Natural killer cell treated with Interleukin-12 subunit alpha and Interleukin-12 subunit beta and Interleukin-15 and Interleukin-18, amount 100 ng/mL, for 72 hours (primary cell): ENCODE results near the gene NPFFR1. TPM values are rescaled to one million over a fixed set of nuclear protein-coding genes. Genes with fewer than 3 reads are reported as not detected.
A peak's percentile ranks its signal among the peaks of the same experiment; 100 is the strongest.

Source experiments
- ATAC-seq, 2 donors: fragments of 150-1000 bp; cut with Tn5 transposase in 1 of 2; sonication (Bioruptor Pico), chemical (Tn5 transposase) in 1 of 2; 2 replicates each; pipeline ENCODE4 v1.10.0; 2021
- DNase-seq: peaks from one replicate; pipeline ENCODE4 v3.0.0; 2022; ENCODE audit warnings: low spot score
- H3K27ac Mint-ChIP-seq, 2 donors: 1 replicate in 1 of 2; 2 replicates in 1 of 2; pipeline ENCODE4 v1.8.0; 2022; ENCODE audit warnings: mixed read lengths in 2 of 2, mild to moderate bottlenecking in 1 of 2, moderate library complexity in 1 of 2
- H3K27me3 Mint-ChIP-seq, 2 donors: 1 replicate in 1 of 2; 2 replicates in 1 of 2; pipeline ENCODE4 v1.8.0; 2022; ENCODE audit warnings: mixed read lengths in 2 of 2
- H3K36me3 Mint-ChIP-seq: one replicate; pipeline ENCODE4 v1.8.0; 2022; ENCODE audit warnings: mixed read lengths
- H3K4me1 Mint-ChIP-seq, 2 donors: 1 replicate in 1 of 2; 2 replicates in 1 of 2; pipeline ENCODE4 v1.8.0; 2022; ENCODE audit warnings: low read depth in 2 of 2, mixed read lengths in 2 of 2, mild to moderate bottlenecking in 1 of 2
- H3K4me3 Mint-ChIP-seq: one replicate; pipeline ENCODE4 v1.8.0; 2022; ENCODE audit warnings: mixed read lengths
- H3K9me3 Mint-ChIP-seq: 2 replicates; pipeline ENCODE4 v1.8.0; 2022; ENCODE audit warnings: mixed read lengths
- total RNA-seq, 2 donors: library from RNA; stranded (reverse); gene quantifications; one replicate each; pipeline ENCODE4 v1.2.3, GENCODE V29; 2022

The NPFFR1 gene
- total RNA-seq, 2 donors from 2014 or later, result 0.02 TPM; not detected in 1

DNA sequence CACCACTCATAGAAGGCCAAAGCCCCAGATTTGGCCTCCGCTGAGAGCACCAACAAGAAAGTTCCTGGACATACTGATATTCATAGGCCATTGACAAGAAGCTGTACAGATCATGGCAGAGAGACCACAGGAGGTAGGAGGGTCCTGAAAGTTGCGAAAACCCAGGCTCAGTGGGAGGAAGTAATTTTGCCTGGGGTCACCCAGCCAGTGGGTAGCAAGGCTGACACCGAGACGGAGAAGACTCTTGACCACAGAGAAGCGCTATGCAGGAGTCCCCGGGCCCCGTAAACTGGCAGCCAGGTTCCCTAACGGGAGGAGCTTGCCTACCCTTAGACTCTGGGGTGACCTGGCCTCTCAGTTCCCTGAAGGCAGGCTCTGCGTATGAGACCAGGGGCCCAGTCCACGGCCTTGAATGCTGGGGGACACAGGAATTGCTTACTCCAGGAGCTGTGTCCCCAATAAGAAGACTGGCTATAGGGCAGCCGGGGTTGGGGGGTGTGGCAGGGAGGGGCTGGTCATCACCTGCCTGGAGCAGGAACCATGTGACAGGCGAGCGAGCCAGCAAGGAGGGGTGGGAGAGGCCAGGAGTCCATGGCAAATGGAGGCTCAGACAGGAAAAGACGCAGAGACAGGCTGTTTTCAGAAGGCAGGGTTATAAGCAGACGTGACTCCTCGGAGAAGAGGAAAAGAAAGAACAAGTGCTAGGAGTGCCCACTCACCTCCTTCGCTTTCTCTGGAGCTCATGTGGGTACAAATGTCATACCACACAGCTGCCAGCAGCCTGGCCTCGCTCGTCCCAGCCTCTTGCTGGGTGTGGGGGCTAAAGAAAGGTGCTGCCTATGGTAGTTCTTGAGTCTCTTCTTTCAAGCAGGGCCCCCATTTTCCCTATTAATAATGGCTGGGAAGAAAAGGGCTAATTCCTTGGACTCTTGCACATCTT is 24.6 kb upstream of the NPFFR1 start:
- Mint-ChIP-seq H3K4me1 (peaks cover 0 to 6% of the 10 kb centered on the region in 2 donors), H3K27me3 (no peaks in the 10 kb centered on the region), H3K36me3 (no peaks in the 10 kb centered on the region), H3K4me3 (no peak overlapping the region), H3K27ac (no peak overlapping the region), H3K9me3 (no peaks in the 10 kb centered on the region)
- ATAC-seq (no peak), DNase-seq (no peak)

DNA sequence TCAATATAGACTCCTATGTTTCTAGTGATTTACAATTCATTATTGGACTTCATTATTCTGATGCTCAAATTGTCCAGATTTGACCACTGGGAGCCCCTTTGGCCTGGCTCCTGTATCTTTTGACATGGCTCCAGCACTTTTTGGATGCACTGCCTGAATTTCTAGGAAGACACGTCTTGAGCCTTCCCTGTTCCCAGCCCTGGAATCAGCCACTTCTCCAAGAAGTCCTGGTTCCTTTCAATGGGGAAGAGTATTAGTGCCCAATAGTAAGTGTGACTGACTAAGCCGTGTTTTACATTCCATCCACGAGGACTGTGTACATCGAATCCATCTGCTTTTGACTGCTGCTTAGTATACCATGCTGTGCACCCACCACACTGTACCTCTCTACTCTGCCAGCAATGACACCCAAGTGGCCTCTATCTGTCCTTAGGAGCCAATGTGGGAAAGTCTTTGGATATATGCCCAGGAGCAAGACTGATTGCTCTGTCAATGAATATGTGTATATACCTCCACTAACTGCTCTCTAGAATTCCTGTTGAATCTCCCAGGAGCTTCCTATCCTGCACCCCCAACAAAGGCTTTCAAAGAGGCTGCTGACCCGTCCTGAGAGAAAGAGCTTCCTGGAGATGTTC is 23.2 kb upstream of the NPFFR1 start:
- Mint-ChIP-seq H3K27ac (peak overlapping the region in 1 of 2 donors; percentile 50), H3K9me3 (no peaks in the 10 kb centered on the region), H3K27me3 (no peaks in the 10 kb centered on the region), H3K36me3 (no peaks in the 10 kb centered on the region), H3K4me3 (no peak overlapping the region), H3K4me1 (peaks cover 0 to 9% of the 10 kb centered on the region in 2 donors)
- ATAC-seq (no peak), DNase-seq (no peak)

- H3K27ac Mint-ChIP-seq, result no peak overlapping the region
Observed at GRCh38 chr10:70306181-70306705, 22.4 kb upstream of the NPFFR1 start.

GRCh38 chr10:70303730-70304129 is 19.9 kb upstream of the NPFFR1 start:
- H3K27ac Mint-ChIP-seq, result no peak overlapping the region
- no peak overlapping the region for H3K4me3 Mint-ChIP-seq
- no peaks in the 10 kb centered on the region for H3K27me3 Mint-ChIP-seq
- no peaks in the 10 kb centered on the region for H3K36me3 Mint-ChIP-seq
- no peaks in the 10 kb centered on the region for H3K9me3 Mint-ChIP-seq
- ATAC-seq, result no peak
- DNase-seq, result no peak
- H3K4me1 Mint-ChIP-seq, result peaks cover 0 to 9% of the 10 kb centered on the region in 2 donors

More at GRCh38 chr10:70306181-70306705, 22.4 kb upstream of the NPFFR1 start:
- H3K9me3 Mint-ChIP-seq, result no peaks in the 10 kb centered on the region
- H3K4me1 Mint-ChIP-seq, result peaks cover 0 to 9% of the 10 kb centered on the region in 2 donors
- no peaks in the 10 kb centered on the region for H3K27me3 Mint-ChIP-seq
- ATAC-seq (no peak), DNase-seq (no peak)
- no peak overlapping the region for H3K4me3 Mint-ChIP-seq
- no peaks in the 10 kb centered on the region for H3K36me3 Mint-ChIP-seq

GRCh38 chr10:70302292-70302691 is 18.5 kb upstream of the NPFFR1 start:
- no peak overlapping the region for H3K27ac Mint-ChIP-seq

GRCh38 chr10:70300908-70301597 is 17.2 kb upstream of the NPFFR1 start:
- Mint-ChIP-seq H3K27ac (no peak overlapping the region), H3K4me3 (no peak overlapping the region), H3K36me3 (no peaks in the 10 kb centered on the region), H3K9me3 (no peaks in the 10 kb centered on the region), H3K4me1 (peaks cover 0 to 6% of the 10 kb centered on the region in 2 donors), H3K27me3 (no peaks in the 10 kb centered on the region)
- no peak for ATAC-seq
- DNase-seq, result no peak

More at GRCh38 chr10:70302292-70302691, 18.5 kb upstream of the NPFFR1 start:
- ATAC-seq, result no peak
- peaks cover 0 to 7% of the 10 kb centered on the region in 2 donors for H3K4me1 Mint-ChIP-seq
- no peaks in the 10 kb centered on the region for H3K9me3 Mint-ChIP-seq
- DNase-seq, result no peak
- no peak overlapping the region for H3K4me3 Mint-ChIP-seq
- H3K36me3 Mint-ChIP-seq, result no peaks in the 10 kb centered on the region
- H3K27me3 Mint-ChIP-seq, result no peaks in the 10 kb centered on the region

DNA sequence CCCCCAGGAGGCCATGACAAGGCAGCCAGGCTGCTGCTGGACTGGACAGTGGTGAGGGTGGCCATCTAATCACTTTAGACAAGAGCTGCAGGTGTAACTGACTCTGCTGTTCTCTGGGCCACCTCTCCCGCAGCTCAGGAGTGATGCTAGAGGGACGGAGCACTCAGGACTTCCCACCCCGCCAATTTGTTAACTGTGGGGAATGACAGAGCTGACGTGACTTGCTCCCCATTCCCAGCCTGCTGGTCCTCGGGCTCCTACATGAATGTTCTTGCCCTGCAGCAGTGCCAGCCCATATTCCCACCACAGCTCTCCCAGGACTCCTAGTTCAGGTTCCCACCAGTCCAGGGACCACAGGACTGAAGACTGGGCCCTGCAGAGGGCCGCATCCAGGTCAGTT is 16.7 kb upstream of the NPFFR1 start:
- Mint-ChIP-seq H3K9me3 (no peaks in the 10 kb centered on the region), H3K36me3 (no peaks in the 10 kb centered on the region), H3K4me3 (no peak overlapping the region), H3K27me3 (no peaks in the 10 kb centered on the region), H3K4me1 (peaks cover 0 to 6% of the 10 kb centered on the region in 2 donors), H3K27ac (no peak overlapping the region)
- ATAC-seq (peak in 1 of 2 donors; percentile 31), DNase-seq (no peak)

DNA sequence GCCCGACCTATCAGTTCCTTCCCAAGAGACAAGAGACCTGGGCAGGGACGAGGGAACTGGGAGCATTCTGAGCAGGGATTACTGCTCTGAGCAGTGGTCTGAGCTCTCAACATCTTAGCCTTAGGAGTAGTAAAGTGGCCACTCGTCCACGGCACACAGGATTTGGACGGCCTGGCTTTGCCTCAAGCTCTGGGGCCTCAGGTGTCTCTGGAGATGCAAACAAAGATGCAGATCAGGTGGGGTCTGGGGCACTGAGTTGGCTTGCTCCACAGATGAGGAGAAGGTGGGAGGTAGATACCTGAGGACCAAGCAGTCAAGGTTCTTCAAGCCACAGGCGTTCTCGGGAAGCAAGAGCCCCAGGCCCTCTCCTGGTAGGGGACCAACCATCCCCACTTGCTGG is 16.1 kb upstream of the NPFFR1 start:
- Mint-ChIP-seq H3K27me3 (no peaks in the 10 kb centered on the region), H3K36me3 (no peaks in the 10 kb centered on the region), H3K4me3 (no peak overlapping the region), H3K27ac (no peak overlapping the region), H3K9me3 (no peaks in the 10 kb centered on the region), H3K4me1 (peaks cover 0 to 6% of the 10 kb centered on the region in 2 donors)
- no peak for DNase-seq
- ATAC-seq, result no peak

GRCh38 chr10:70298393-70298792 is 14.6 kb upstream of the NPFFR1 start:
- Mint-ChIP-seq H3K4me1 (peaks cover 2 to 6% of the 10 kb centered on the region in 2 donors), H3K36me3 (no peaks in the 10 kb centered on the region), H3K4me3 (no peak overlapping the region), H3K9me3 (no peaks in the 10 kb centered on the region), H3K27ac (no peak overlapping the region), H3K27me3 (no peaks in the 10 kb centered on the region)
- no peak for ATAC-seq
- no peak for DNase-seq

DNA sequence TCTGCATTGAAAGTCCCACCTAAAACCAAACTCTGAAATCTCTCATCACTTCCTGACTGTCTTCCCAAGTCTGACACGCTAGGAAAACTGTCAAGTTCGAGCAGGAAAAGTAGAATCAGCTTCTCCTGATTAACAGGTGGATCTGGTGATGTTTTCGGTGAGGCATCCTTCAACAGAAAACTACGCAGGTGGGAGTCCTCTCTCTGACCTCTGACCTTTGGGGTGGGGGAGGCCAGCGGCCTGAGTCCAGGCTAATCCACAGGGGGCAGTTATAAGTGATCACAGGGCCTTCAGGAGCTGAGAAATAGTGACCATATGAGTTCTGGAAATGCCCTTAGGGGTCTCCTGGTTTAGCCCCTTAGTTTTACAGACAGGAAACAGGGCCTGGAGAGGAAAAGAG is 13.4 kb upstream of the NPFFR1 start:
- Mint-ChIP-seq H3K36me3 (no peaks in the 10 kb centered on the region), H3K27ac (no peak overlapping the region), H3K4me1 (peaks cover 5 to 6% of the 10 kb centered on the region in 2 donors), H3K4me3 (no peak overlapping the region), H3K27me3 (no peaks in the 10 kb centered on the region), H3K9me3 (no peaks in the 10 kb centered on the region)
- ATAC-seq (no peak), DNase-seq (no peak)

DNA sequence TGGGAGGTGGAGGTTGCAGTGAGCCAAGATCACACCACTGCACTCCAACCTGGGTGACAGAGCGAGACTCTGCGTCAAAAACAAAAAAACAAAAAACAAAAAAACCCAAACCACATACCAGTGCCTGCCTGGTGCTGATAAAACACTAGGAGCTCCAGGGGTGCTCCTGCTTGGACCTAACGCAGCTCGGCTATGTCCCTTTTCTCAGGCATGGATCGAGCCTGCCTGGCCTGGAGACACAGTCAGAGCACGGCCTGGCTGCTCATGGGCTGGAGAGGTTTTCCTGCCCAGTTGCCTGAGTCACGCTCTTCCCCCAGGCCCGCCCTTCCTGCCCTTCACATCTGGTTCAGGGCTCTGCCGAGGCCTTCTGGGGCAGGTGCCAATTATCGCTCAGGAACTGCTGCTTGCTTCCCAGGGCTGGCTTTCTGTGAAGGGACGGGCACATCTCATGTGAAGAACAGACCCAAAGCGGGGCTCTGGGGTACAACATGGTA is 12.6 kb upstream of the NPFFR1 start:
- H3K4me1 Mint-ChIP-seq, result peaks cover 3 to 6% of the 10 kb centered on the region in 2 donors
- no peaks in the 10 kb centered on the region for H3K9me3 Mint-ChIP-seq
- H3K36me3 Mint-ChIP-seq, result no peaks in the 10 kb centered on the region
- no peak for ATAC-seq
- no peak overlapping the region for H3K27ac Mint-ChIP-seq
- DNase-seq, result no peak
- H3K27me3 Mint-ChIP-seq, result no peaks in the 10 kb centered on the region
- no peak overlapping the region for H3K4me3 Mint-ChIP-seq

DNA sequence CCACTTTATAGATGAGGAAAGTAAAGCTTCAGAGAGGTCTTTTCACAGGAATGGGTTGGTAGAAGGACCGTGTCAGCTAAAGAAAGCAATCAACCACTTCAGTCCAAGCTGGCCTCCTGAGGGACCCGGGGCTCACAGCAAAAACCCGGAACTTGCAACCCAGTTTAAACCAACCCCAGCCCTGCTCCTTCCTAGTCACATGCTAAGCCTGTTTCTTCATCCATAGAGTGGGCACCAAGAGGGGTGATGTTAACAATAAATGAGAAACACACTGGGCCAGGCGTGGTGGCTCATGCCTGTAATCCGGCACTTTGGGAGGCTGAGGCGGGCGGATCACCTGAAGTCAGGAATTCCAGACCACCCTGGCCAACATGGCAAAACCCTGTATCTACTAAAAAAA is 12.1 kb upstream of the NPFFR1 start:
- Mint-ChIP-seq H3K9me3 (no peaks in the 10 kb centered on the region), H3K36me3 (no peaks in the 10 kb centered on the region), H3K27me3 (no peaks in the 10 kb centered on the region), H3K27ac (no peak overlapping the region), H3K4me1 (peaks cover 3 to 6% of the 10 kb centered on the region in 2 donors), H3K4me3 (no peak overlapping the region)
- DNase-seq (no peak), ATAC-seq (no peak)

DNA sequence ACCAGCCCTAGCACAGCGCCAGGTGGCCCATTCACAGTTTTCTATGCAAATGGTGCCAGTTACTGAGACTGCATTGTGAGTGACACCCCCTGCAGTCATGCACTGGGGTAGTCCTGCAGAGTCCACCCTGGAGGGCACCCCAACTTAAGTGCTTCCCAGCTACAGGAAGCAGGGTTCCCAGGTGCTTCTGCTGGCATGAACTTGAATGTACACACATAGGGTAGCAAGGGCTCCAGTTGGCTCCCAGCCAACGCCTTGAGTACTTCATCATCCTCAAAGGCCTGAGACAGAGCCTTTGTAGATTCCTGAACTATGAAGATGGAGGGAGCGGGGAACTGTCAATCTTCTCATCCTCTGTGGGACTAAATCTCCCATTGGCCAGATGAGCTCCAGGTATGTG is 11.5 kb upstream of the NPFFR1 start:
- no peak overlapping the region for H3K27ac Mint-ChIP-seq
- DNase-seq, result no peak
- H3K4me1 Mint-ChIP-seq, result peaks cover 3 to 6% of the 10 kb centered on the region in 2 donors
- no peak overlapping the region for H3K4me3 Mint-ChIP-seq
- H3K36me3 Mint-ChIP-seq, result no peaks in the 10 kb centered on the region
- H3K9me3 Mint-ChIP-seq, result no peaks in the 10 kb centered on the region
- H3K27me3 Mint-ChIP-seq, result no peaks in the 10 kb centered on the region
- no peak for ATAC-seq
